HepG2 (cell line): ENCODE measurements around the gene NOTCH4. TPM values are rescaled to one million over a fixed set of nuclear protein-coding genes. Genes with fewer than 3 reads are reported as not detected.
A peak's percentile ranks its signal among the peaks of the same experiment; 100 is the strongest.

Experiments used
- ATF1 ChIP-seq: IDR thresholded peaks from 2 replicates; pipeline ENCODE4 v1.6.1; 2016; ENCODE audit warnings: mild to moderate bottlenecking, control low read depth
- BRCA1 ChIP-seq: sonication (generic); formaldehyde crosslinking; IDR thresholded peaks from 2 replicates; pipeline ENCODE4 v1.4.0; 2020; ENCODE audit warnings: missing genetic modification reagents
- CBX1 ChIP-seq: IDR thresholded peaks from one replicate; pipeline ENCODE4 v1.6.1; 2016; ENCODE audit warnings: antibody characterized with exemption, low read depth
- EEA1 ChIP-seq: sonication (generic); formaldehyde crosslinking; IDR thresholded peaks from 2 replicates; pipeline ENCODE4 v1.5.1; 2020; ENCODE audit warnings: mild to moderate bottlenecking, missing genetic modification reagents, borderline replicate concordance
- ELF4 ChIP-seq: sonication (generic); formaldehyde crosslinking; IDR thresholded peaks from 2 replicates; pipeline ENCODE4 v1.5.0; 2020; ENCODE audit warnings: missing genetic modification reagents, mild to moderate bottlenecking, moderate library complexity, borderline replicate concordance
- GATAD1 ChIP-seq: IDR thresholded peaks from 2 replicates; pipeline ENCODE4 v1.6.1; 2016; ENCODE audit warnings: missing genetic modification reagents, missing compliant biosample characterization
- GATAD2A ChIP-seq: IDR thresholded peaks from 2 replicates; pipeline ENCODE4 v1.6.1; 2016
- MED8 ChIP-seq: sonication (generic); formaldehyde crosslinking; IDR thresholded peaks from 2 replicates; pipeline ENCODE4 v1.8.1; 2023; ENCODE audit warnings: mild to moderate bottlenecking, missing genetic modification reagents; ENCODE audit not compliant: insufficient replicate concordance
- NCOA1 ChIP-seq: sonication (generic); formaldehyde crosslinking; IDR thresholded peaks from 2 replicates; pipeline ENCODE4 v1.9.0; 2021; ENCODE audit warnings: missing genetic modification reagents
- NFE2 ChIP-seq: sonication (generic); formaldehyde crosslinking; IDR thresholded peaks from 2 replicates; pipeline ENCODE4 v1.4.0; 2020; ENCODE audit warnings: missing genetic modification reagents
- TAF1 ChIP-seq: sonication (generic); formaldehyde crosslinking; IDR thresholded peaks from 2 replicates; pipeline ENCODE4 v1.4.0; 2020; ENCODE audit warnings: missing genetic modification reagents
- ZBTB26 ChIP-seq: IDR thresholded peaks from 2 replicates; pipeline ENCODE4 v1.6.1; 2016; ENCODE audit warnings: missing compliant biosample characterization, missing genetic modification reagents, borderline replicate concordance
- ZNF431 ChIP-seq: sonication (generic); formaldehyde crosslinking; IDR thresholded peaks from 2 replicates; pipeline ENCODE4 v1.9.0; 2022; ENCODE audit warnings: missing genetic modification reagents, low read depth, mild to moderate bottlenecking, borderline replicate concordance
- ZNF614 ChIP-seq: IDR thresholded peaks from 2 replicates; pipeline ENCODE4 v1.6.1; 2018; ENCODE audit warnings: missing biosample characterization, missing genetic modification reagents, inconsistent platforms, borderline replicate concordance
- ZNF616 ChIP-seq: sonication (generic); formaldehyde crosslinking; IDR thresholded peaks from 2 replicates; pipeline ENCODE4 v1.5.0; 2020; ENCODE audit warnings: low read depth, mild to moderate bottlenecking, missing genetic modification reagents
- ZNF841 ChIP-seq: sonication (generic); formaldehyde crosslinking; IDR thresholded peaks from 2 replicates; pipeline ENCODE4 v1.8.1; 2023; ENCODE audit warnings: missing genetic modification reagents, borderline replicate concordance
- polyA plus RNA-seq, 8 experiments: library from polyadenylated mRNA; depleted of rRNA in 3 of 8; stranded (reverse) in 7 of 8; unstranded in 1 of 8; fragments of >200 nt; fragmentation: Illumina TruSeq in 4 of 8; extraction: Trizol in 4 of 8; gene quantifications; 2 replicates each; pipeline versions ENCODE4 v1.2.1 to v1.2.3, GENCODE V29; 2011 to 2016; ENCODE audit warnings: low read depth in 4 of 8, missing spikeins in 1 of 8, mixed read lengths in 1 of 8; ENCODE audit not compliant: insufficient read depth in 1 of 8
- total RNA-seq, 5 experiments: library from RNA; depleted of rRNA; stranded (reverse); fragments of >200 nt; fragmentation: Illumina TruSeq; extraction: Trizol; gene quantifications; 2 replicates each; pipeline ENCODE4 v1.2.3, GENCODE V29; 2016; ENCODE audit warnings: low read depth in 1 of 5
- TF ChIP-seq, protein P1 (sequence below): sonication (generic); formaldehyde crosslinking; IDR thresholded peaks from 2 replicates; pipeline ENCODE4 v1.4.0; 2020; ENCODE audit warnings: mild to moderate bottlenecking, missing genetic modification reagents
- TF ChIP-seq, protein P2 (sequence below): sonication (generic); formaldehyde crosslinking; IDR thresholded peaks from 2 replicates; pipeline ENCODE4 v1.4.0; 2020; ENCODE audit warnings: missing genetic modification reagents
- TF ChIP-seq, protein P3 (sequence below): IDR thresholded peaks from 2 replicates; pipeline ENCODE4 v1.6.1; 2016; ENCODE audit warnings: mild to moderate bottlenecking

The NOTCH4 gene
- total and polyA plus RNA-seq, 2 of the 13 experiments (the other 11 are each of a cell fraction or from before 2014, with no cell fraction given) = 0.51 to 0.83 TPM

GRCh38 chr6:32154514-32155161, 69.2 kb downstream of the NOTCH4 start (continued):
- TF ChIP-seq ZNF841 (no peak), BRCA1 (CRISPR knock-in tag) (no peak), ZNF614 (CRISPR knock-in tag) (peak; percentile 84; the same call in 1 of the 2 replicates), ZNF616 (CRISPR knock-in tag) (no peak), ZBTB26 (CRISPR knock-in tag) (peak; percentile 31; the same call in 1 of the 2 replicates), ELF4 (CRISPR knock-in tag) (no peak; the same call in 1 of the 2 replicates), NFE2 (no peak), ZNF431 (CRISPR knock-in tag) (no peak), NCOA1 (CRISPR knock-in tag) (no peak), EEA1 (CRISPR knock-in tag) (0 out of 2 replicates have a peak, but pooled peaks have one; percentile 6), GATAD2A (CRISPR knock-in tag) (peak; percentile 73), CBX1 (peak; percentile 21), TAF1 (CRISPR knock-in tag) (no peak), GATAD1 (CRISPR knock-in tag) (no peak), MED8 (no peak), ATF1 (CRISPR knock-in tag) (no peak)
- TF ChIP-seq, protein P1, sequence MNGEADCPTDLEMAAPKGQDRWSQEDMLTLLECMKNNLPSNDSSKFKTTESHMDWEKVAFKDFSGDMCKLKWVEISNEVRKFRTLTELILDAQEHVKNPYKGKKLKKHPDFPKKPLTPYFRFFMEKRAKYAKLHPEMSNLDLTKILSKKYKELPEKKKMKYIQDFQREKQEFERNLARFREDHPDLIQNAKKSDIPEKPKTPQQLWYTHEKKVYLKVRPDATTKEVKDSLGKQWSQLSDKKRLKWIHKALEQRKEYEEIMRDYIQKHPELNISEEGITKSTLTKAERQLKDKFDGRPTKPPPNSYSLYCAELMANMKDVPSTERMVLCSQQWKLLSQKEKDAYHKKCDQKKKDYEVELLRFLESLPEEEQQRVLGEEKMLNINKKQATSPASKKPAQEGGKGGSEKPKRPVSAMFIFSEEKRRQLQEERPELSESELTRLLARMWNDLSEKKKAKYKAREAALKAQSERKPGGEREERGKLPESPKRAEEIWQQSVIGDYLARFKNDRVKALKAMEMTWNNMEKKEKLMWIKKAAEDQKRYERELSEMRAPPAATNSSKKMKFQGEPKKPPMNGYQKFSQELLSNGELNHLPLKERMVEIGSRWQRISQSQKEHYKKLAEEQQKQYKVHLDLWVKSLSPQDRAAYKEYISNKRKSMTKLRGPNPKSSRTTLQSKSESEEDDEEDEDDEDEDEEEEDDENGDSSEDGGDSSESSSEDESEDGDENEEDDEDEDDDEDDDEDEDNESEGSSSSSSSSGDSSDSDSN = peak; percentile 80
- TF ChIP-seq, protein P2, sequence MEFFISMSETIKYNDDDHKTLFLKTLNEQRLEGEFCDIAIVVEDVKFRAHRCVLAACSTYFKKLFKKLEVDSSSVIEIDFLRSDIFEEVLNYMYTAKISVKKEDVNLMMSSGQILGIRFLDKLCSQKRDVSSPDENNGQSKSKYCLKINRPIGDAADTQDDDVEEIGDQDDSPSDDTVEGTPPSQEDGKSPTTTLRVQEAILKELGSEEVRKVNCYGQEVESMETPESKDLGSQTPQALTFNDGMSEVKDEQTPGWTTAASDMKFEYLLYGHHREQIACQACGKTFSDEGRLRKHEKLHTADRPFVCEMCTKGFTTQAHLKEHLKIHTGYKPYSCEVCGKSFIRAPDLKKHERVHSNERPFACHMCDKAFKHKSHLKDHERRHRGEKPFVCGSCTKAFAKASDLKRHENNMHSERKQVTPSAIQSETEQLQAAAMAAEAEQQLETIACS = 0 out of 2 replicates have a peak, but pooled peaks have one; percentile 1
- TF ChIP-seq, protein P3, sequence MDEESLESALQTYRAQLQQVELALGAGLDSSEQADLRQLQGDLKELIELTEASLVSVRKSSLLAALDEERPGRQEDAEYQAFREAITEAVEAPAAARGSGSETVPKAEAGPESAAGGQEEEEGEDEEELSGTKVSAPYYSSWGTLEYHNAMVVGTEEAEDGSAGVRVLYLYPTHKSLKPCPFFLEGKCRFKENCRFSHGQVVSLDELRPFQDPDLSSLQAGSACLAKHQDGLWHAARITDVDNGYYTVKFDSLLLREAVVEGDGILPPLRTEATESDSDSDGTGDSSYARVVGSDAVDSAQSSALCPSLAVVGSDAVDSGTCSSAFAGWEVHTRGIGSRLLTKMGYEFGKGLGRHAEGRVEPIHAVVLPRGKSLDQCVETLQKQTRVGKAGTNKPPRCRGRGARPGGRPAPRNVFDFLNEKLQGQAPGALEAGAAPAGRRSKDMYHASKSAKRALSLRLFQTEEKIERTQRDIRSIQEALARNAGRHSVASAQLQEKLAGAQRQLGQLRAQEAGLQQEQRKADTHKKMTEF (CRISPR knock-in tag) = no peak; the same call in 1 of the 2 replicates
